ENCODE measurements around the gene TRIM49C.
"Not testable (repeated sequence)": the region's sequence is repeated elsewhere in the genome, so short reads cannot be mapped to it uniquely, and the experiment has no call there.

DNA sequence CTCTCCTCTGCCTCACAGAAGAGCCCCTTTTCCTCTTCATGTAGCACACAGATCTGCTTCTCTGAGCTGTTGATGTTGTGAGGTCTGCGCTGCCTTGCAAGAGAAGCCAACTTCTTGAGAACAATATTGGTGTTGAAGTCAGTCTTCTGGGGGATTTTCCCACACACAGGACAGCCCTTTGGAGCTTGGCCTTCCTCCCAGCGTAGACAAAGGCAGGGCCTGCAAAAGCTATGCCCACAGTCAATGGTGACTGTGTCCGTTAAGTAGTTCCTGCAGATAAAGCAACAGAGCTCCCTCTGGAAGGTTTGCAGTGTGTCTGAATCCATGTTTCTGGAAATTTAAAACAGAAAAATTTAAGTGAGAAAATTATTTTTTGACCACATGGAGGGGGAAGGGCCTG, 6.7 kb upstream of the TRIM49C start:
- TF ChIP-seq, protein P1, sequence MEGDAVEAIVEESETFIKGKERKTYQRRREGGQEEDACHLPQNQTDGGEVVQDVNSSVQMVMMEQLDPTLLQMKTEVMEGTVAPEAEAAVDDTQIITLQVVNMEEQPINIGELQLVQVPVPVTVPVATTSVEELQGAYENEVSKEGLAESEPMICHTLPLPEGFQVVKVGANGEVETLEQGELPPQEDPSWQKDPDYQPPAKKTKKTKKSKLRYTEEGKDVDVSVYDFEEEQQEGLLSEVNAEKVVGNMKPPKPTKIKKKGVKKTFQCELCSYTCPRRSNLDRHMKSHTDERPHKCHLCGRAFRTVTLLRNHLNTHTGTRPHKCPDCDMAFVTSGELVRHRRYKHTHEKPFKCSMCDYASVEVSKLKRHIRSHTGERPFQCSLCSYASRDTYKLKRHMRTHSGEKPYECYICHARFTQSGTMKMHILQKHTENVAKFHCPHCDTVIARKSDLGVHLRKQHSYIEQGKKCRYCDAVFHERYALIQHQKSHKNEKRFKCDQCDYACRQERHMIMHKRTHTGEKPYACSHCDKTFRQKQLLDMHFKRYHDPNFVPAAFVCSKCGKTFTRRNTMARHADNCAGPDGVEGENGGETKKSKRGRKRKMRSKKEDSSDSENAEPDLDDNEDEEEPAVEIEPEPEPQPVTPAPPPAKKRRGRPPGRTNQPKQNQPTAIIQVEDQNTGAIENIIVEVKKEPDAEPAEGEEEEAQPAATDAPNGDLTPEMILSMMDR (IDR thresholded peaks at IDR 0.05) = not testable (repeated sequence)
- not testable (repeated sequence) for TF ChIP-seq SIN3A (IDR thresholded peaks at IDR 0.05; ENCODE audit: borderline replicate concordance, low read depth, low read length); EZH2phosphoT487 (IDR thresholded peaks at IDR 0.05; ENCODE audit: borderline replicate concordance, low read depth); EP300 (IDR thresholded peaks at IDR 0.05; ENCODE audit: borderline replicate concordance in 1 of 2, low read depth in 1 of 2, low read length in 1 of 2); FOSL2 (IDR thresholded peaks at IDR 0.05; ENCODE audit: borderline replicate concordance, low read depth); CHD2 (IDR thresholded peaks at IDR 0.05; ENCODE audit: low read length, partially characterized antibody); RAD21 (IDR thresholded peaks at IDR 0.05; ENCODE audit: low read length); JUND (IDR thresholded peaks at IDR 0.05)
- TF ChIP-seq, protein P2, sequence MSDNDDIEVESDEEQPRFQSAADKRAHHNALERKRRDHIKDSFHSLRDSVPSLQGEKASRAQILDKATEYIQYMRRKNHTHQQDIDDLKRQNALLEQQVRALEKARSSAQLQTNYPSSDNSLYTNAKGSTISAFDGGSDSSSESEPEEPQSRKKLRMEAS (IDR thresholded peaks at IDR 0.05; ENCODE audit: low read depth) = not testable (repeated sequence)
- TF ChIP-seq, protein P3, sequence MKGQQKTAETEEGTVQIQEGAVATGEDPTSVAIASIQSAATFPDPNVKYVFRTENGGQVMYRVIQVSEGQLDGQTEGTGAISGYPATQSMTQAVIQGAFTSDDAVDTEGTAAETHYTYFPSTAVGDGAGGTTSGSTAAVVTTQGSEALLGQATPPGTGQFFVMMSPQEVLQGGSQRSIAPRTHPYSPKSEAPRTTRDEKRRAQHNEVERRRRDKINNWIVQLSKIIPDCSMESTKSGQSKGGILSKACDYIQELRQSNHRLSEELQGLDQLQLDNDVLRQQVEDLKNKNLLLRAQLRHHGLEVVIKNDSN (IDR thresholded peaks at IDR 0.05; ENCODE audit: borderline replicate concordance, low read depth) = not testable (repeated sequence)

Measured in SK-N-SH (cell line).